Naive B cell (primary cell): ENCODE measurements around the gene RFTN1. TPM values are rescaled to one million over a fixed set of nuclear protein-coding genes. Genes with fewer than 3 reads are reported as not detected.

Experiments used
- ATAC-seq, 2 donors: fragments of 150-1000 bp; cut with Tn5 transposase; 2 replicates each; pipeline ENCODE4 v1.10.0; 2021; ENCODE audit warnings: low read depth in 2 of 2, mild to moderate bottlenecking in 2 of 2, moderate library complexity in 2 of 2
- DNase-seq: peaks from one replicate; pipeline ENCODE4 v3.0.0; 2022
- H3K27ac Mint-ChIP-seq, 6 donors: one replicate each; pipeline ENCODE4 v1.8.0; 2020 to 2022; ENCODE audit warnings: mild to moderate bottlenecking in 6 of 6, mixed read lengths in 6 of 6, moderate library complexity in 5 of 6, inconsistent platforms in 2 of 6
- H3K27me3 Mint-ChIP-seq, 3 donors: one replicate each; pipeline ENCODE4 v1.8.0; 2021 to 2022; ENCODE audit warnings: mixed read lengths in 3 of 3, mild to moderate bottlenecking in 1 of 3
- H3K36me3 Mint-ChIP-seq, 2 donors: one replicate each; pipeline ENCODE4 v1.8.0; 2020 to 2022; ENCODE audit warnings: mixed read lengths in 2 of 2, inconsistent platforms in 1 of 2, mild to moderate bottlenecking in 1 of 2
- H3K4me1 Mint-ChIP-seq, 3 donors: one replicate each; pipeline ENCODE4 v1.8.0; 2020 to 2022; ENCODE audit warnings: mixed read lengths in 3 of 3, inconsistent platforms in 1 of 3, mild to moderate bottlenecking in 1 of 3, moderate library complexity in 1 of 3
- H3K4me3 Mint-ChIP-seq, 8 donors: one replicate each; pipeline ENCODE4 v1.8.0; 2020 to 2022; ENCODE audit warnings: mild to moderate bottlenecking in 8 of 8, mixed read lengths in 8 of 8, moderate library complexity in 8 of 8, inconsistent platforms in 2 of 8
- H3K9me3 Mint-ChIP-seq, 7 donors: one replicate each; pipeline ENCODE4 v1.8.0; 2020 to 2022; ENCODE audit warnings: mixed read lengths in 7 of 7, mild to moderate bottlenecking in 5 of 7, inconsistent platforms in 2 of 7, moderate library complexity in 1 of 7
- polyA plus RNA-seq, 6 donors: library from polyadenylated mRNA; unstranded; fragments of 300-500 nt; fragmentation: Illumina TruSeq; gene quantifications; one replicate each; pipeline ENCODE4 v1.2.3, GENCODE V29; 2021; ENCODE audit warnings: low read depth in 6 of 6

Gene RFTN1
- polyA plus RNA-seq, 6 donors from 2014 or later, result 63.0 to 147 (median 106) TPM

DNA sequence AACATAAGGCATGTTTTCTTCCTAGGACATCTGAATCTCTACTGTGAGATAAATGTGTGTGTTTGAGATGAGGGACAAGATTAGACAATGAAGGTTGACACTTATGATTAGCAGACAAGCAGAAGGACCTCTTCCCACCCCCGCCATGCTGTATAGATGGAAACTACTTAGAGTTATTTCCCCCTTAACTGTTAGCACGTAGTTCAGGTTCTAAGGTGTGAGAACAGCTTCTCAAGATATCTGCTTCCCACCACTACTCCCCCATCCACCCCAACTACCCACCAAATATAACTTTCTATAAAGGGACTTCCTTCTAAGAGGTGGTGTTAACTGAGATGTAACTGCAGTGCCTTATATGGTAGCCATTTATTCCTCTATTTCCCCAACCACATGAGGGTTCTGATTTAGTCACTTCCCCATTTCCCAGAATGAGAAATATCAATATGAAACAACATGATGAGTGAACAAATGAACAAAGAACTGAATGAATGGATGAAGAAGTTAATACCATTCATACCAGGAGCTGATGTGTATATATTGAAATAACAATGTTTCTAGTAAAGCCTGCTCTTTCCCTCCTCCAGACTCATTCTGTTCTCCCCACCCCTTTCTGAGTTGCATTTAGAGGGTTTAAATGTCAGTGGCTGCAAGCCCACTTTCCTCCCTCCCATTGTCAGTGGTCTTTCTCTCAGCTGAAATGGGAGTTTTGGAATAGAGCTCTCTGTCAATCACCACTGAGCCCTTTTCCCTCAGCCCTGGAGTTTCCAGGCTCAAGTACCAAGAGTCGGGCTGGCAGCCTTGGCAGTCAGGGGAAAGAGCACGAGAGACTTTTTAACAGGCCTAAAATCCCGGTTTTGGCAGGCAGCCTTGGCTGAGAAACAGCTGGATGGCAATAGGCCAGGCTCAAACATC, 7.7 kb upstream of the RFTN1 start:
- peaks cover 51 to 87% (median 81%) of the 10 kb centered on the region in 3 donors for H3K4me1 Mint-ChIP-seq
- H3K4me3 Mint-ChIP-seq, result peak overlapping the region; percentile 11 to 89 (median 66)
- no peaks in the 10 kb centered on the region for H3K27me3 Mint-ChIP-seq
- DNase-seq (peak; percentile 36), ATAC-seq (peak; percentile 56 to 63)
- H3K27ac Mint-ChIP-seq, result peak overlapping the region; percentile 61 to 90 (median 84)
- H3K9me3 Mint-ChIP-seq, result peaks cover 4 to 24% (median 8%) of the 10 kb centered on the region in 7 donors
- peaks cover 0 to 20% of the 10 kb centered on the region in 2 donors for H3K36me3 Mint-ChIP-seq

DNA sequence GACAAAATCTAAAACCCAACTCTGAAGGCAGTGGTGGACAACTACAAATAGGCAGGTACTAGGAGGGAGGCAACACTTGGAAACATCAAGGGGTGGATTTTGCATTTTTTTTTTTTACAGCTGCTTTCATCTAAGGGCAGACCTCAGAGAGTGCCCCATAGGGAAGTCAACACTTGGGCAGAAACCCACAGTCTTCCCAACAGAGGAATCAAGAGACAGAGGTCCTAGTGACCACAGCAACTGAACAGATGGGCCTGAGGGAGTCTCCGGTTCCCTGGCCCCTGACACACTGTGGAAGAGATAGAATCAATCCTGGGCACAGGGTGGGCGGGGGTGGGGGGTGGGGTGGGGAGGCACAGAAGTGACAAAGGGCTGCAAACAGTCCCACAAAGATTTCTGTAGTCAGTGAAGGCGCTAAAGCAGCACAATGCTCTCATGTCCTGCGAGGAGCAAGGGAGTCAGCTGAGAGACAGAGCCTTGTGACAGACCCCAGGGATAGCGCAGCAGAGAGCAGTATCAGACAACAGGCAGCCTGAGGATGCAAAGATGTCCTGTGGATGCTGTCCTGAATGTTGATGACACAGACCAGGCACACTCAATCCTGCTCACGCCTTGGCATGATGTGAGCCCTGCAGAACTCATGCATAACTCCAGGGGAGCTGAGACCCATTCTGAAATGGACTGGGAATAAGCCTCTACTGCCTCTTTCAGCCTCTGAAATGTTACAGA, 6.9 kb upstream of the RFTN1 start:
- DNase-seq, result no peak
- Mint-ChIP-seq H3K4me1 (peaks cover 59 to 91% (median 88%) of the 10 kb centered on the region in 3 donors), H3K9me3 (peaks cover 4 to 24% (median 8%) of the 10 kb centered on the region in 7 donors), H3K27ac (peak overlapping the region; percentile 49 to 90 (median 86)), H3K4me3 (peak overlapping the region in 7 of 8 donors; percentile 47 to 89 (median 76)), H3K36me3 (peaks cover 0 to 20% of the 10 kb centered on the region in 2 donors), H3K27me3 (no peaks in the 10 kb centered on the region)
- no peak for ATAC-seq

- H3K27ac Mint-ChIP-seq, result peak overlapping the region; percentile 91 to 99 (median 98)
- H3K4me3 Mint-ChIP-seq, result peak overlapping the region; percentile 15 to 96 (median 88)
- H3K9me3 Mint-ChIP-seq, result no peaks in the 10 kb centered on the region
- H3K4me1 Mint-ChIP-seq, result peaks cover 67 to 92% (median 88%) of the 10 kb centered on the region in 3 donors
- ATAC-seq (no peak), DNase-seq (peak; percentile 30)
- no peaks in the 10 kb centered on the region for H3K36me3 Mint-ChIP-seq
- no peaks in the 10 kb centered on the region for H3K27me3 Mint-ChIP-seq
These were observed 3.4 kb upstream of the RFTN1 start for GRCh38 chr3:16516695-16517481.

- H3K9me3 Mint-ChIP-seq, result no peaks in the 10 kb centered on the region
- no peaks in the 10 kb centered on the region for H3K27me3 Mint-ChIP-seq
- H3K27ac Mint-ChIP-seq, result peak overlapping the region; percentile 91 to 99 (median 98)
- DNase-seq (peak; percentile 76), ATAC-seq (peak; percentile 23 to 24)
- peak overlapping the region; percentile 29 to 96 (median 88) for H3K4me3 Mint-ChIP-seq
- H3K36me3 Mint-ChIP-seq, result no peaks in the 10 kb centered on the region
- peaks cover 69 to 92% (median 88%) of the 10 kb centered on the region in 3 donors for H3K4me1 Mint-ChIP-seq
These were observed 2.5 kb upstream of the RFTN1 start for GRCh38 chr3:16515885-16516420.

- Mint-ChIP-seq H3K9me3 (no peaks in the 10 kb centered on the region), H3K4me1 (peaks cover 69 to 92% (median 88%) of the 10 kb centered on the region in 3 donors), H3K4me3 (peak overlapping the region; percentile 21 to 98 (median 93)), H3K27me3 (no peaks in the 10 kb centered on the region), H3K36me3 (no peaks in the 10 kb centered on the region), H3K27ac (peak overlapping the region in 5 of 6 donors; percentile 93 to 99 (median 98))
- ATAC-seq (no peak), DNase-seq (no peak)
These were observed 1.4 kb upstream of the RFTN1 start for GRCh38 chr3:16514755-16515353.

- no peaks in the 10 kb centered on the region for H3K36me3 Mint-ChIP-seq
- H3K4me3 Mint-ChIP-seq, result peak overlapping the region; percentile 88 to 98 (median 95)
- H3K27me3 Mint-ChIP-seq, result no peaks in the 10 kb centered on the region
- DNase-seq, result no peak
- no peaks in the 10 kb centered on the region for H3K9me3 Mint-ChIP-seq
- peaks cover 66 to 88% (median 87%) of the 10 kb centered on the region in 3 donors for H3K4me1 Mint-ChIP-seq
- peak overlapping the region; percentile 93 to 100 (median 98) for H3K27ac Mint-ChIP-seq
- ATAC-seq, result no peak
These were observed 662 bp upstream of the RFTN1 start for GRCh38 chr3:16514021-16514700.

GRCh38 chr3:16512435-16513140, 911 bp downstream of the RFTN1 start:
- ATAC-seq, result peak; percentile 44
- H3K4me3 Mint-ChIP-seq, result peak overlapping the region; percentile 88 to 98 (median 96)
- H3K27me3 Mint-ChIP-seq, result no peaks in the 10 kb centered on the region

GRCh38 chr3:16511681-16512434, 1.6 kb downstream of the RFTN1 start:
- H3K4me1 Mint-ChIP-seq, result peaks cover 80 to 87% (median 86%) of the 10 kb centered on the region in 3 donors
- ATAC-seq, result peak; percentile 73
- peak overlapping the region; percentile 93 to 100 (median 98) for H3K27ac Mint-ChIP-seq
- H3K9me3 Mint-ChIP-seq, result no peaks in the 10 kb centered on the region
- no peaks in the 10 kb centered on the region for H3K27me3 Mint-ChIP-seq
- H3K4me3 Mint-ChIP-seq, result peak overlapping the region; percentile 88 to 98 (median 96)
- peak; percentile 93 for DNase-seq
- H3K36me3 Mint-ChIP-seq, result peaks cover 0 to 5% of the 10 kb centered on the region in 2 donors

More at GRCh38 chr3:16512435-16513140, 911 bp downstream of the RFTN1 start:
- H3K36me3 Mint-ChIP-seq, result peaks cover 0 to 2% of the 10 kb centered on the region in 2 donors
- peak overlapping the region; percentile 93 to 100 (median 98) for H3K27ac Mint-ChIP-seq
- H3K4me1 Mint-ChIP-seq, result peaks cover 79 to 90% (median 87%) of the 10 kb centered on the region in 3 donors
- peak; percentile 81 for DNase-seq
- no peaks in the 10 kb centered on the region for H3K9me3 Mint-ChIP-seq

- Mint-ChIP-seq H3K4me1 (peaks cover 76 to 83% (median 81%) of the 10 kb centered on the region in 3 donors), H3K4me3 (peak overlapping the region in 7 of 8 donors; percentile 81 to 97 (median 96)), H3K9me3 (no peaks in the 10 kb centered on the region), H3K27me3 (no peaks in the 10 kb centered on the region), H3K36me3 (peaks cover 5 to 7% of the 10 kb centered on the region in 2 donors), H3K27ac (peak overlapping the region; percentile 93 to 100 (median 98))
- ATAC-seq (no peak), DNase-seq (peak; percentile 28)
These were observed 2.7 kb downstream of the RFTN1 start for GRCh38 chr3:16510620-16511319.
